GM12874 (cell line): ENCODE data around the gene GRID1.
A peak's percentile ranks its signal among the peaks of the same experiment; 100 is the strongest.

Experiments
- CTCF ChIP-seq: IDR thresholded peaks from 2 replicates; pipeline ENCODE4 v1.5.1; 2011; ENCODE audit warnings: low read depth, mild to moderate bottlenecking, control low read depth, low read length, moderate library complexity; ENCODE audit not compliant: insufficient read depth

Gene GRID1

GRCh38 chr10:86104156-86104555 lies 262.4 kb downstream of the GRID1 start:
- TF ChIP-seq CTCF: no peak

- 0 out of 2 replicates have a peak, but pooled peaks have one; percentile 17 for TF ChIP-seq CTCF
These were observed 263.0 kb downstream of the GRID1 start for GRCh38 chr10:86103391-86104101.

GRCh38 chr10:86102451-86102850 lies 264.1 kb downstream of the GRID1 start:
- no peak for TF ChIP-seq CTCF

GRCh38 chr10:86102031-86102430 lies 264.6 kb downstream of the GRID1 start:
- TF ChIP-seq CTCF: no peak

GRCh38 chr10:86100581-86101061 lies 266.0 kb downstream of the GRID1 start:
- peak; percentile 59 for TF ChIP-seq CTCF

GRCh38 chr10:86099542-86100334 lies 266.9 kb downstream of the GRID1 start:
- no peak for TF ChIP-seq CTCF

- TF ChIP-seq CTCF: no peak
These were observed 268.3 kb downstream of the GRID1 start for GRCh38 chr10:86098187-86098881.
